GM18498 (cell line): ENCODE data around the gene C1orf141.
"Not testable (repeated sequence)": the region's sequence is repeated elsewhere in the genome, so short reads cannot be mapped to it uniquely, and the experiment has no call there.

Experiments used
- ATAC-seq: cut with Tn5 transposase; IDR thresholded peaks from one replicate; pipeline ENCODE4 v1.9.1; 2021; ENCODE audit warnings: mild to moderate bottlenecking, moderate library complexity; ENCODE audit not compliant: unreplicated experiment

The C1orf141 gene

GRCh38 chr1:67143966-67144365 is 9.2 kb upstream of the C1orf141 start:
- no peak for ATAC-seq

- ATAC-seq = no peak
These were observed 8.2 kb upstream of the C1orf141 start for GRCh38 chr1:67142931-67143330.

- ATAC-seq = not testable (repeated sequence)
These were observed 7.1 kb upstream of the C1orf141 start for GRCh38 chr1:67141832-67142231.

- ATAC-seq = no peak
These were observed 5.7 kb upstream of the C1orf141 start for GRCh38 chr1:67140460-67140859.

GRCh38 chr1:67138813-67139499 is 4.2 kb upstream of the C1orf141 start:
- ATAC-seq = no peak

GRCh38 chr1:67137307-67137753 is 2.6 kb upstream of the C1orf141 start:
- ATAC-seq = no peak

GRCh38 chr1:67135354-67135753 is 584 bp upstream of the C1orf141 start:
- ATAC-seq = no peak

GRCh38 chr1:67133177-67133576 is 1.6 kb downstream of the C1orf141 start:
- no peak for ATAC-seq

GRCh38 chr1:67130673-67131072 is 4.1 kb downstream of the C1orf141 start:
- ATAC-seq = no peak

GRCh38 chr1:67126974-67127373 is 7.8 kb downstream of the C1orf141 start:
- ATAC-seq = no peak

GRCh38 chr1:67126111-67126746 is 8.5 kb downstream of the C1orf141 start:
- ATAC-seq = no peak

GRCh38 chr1:67124455-67124854 is 10.3 kb downstream of the C1orf141 start:
- ATAC-seq = no peak

- no peak for ATAC-seq
These were observed 13.7 kb downstream of the C1orf141 start for GRCh38 chr1:67120855-67121619.

GRCh38 chr1:67118646-67119045 is 16.1 kb downstream of the C1orf141 start:
- ATAC-seq = no peak

- no peak for ATAC-seq
These were observed 16.6 kb downstream of the C1orf141 start for GRCh38 chr1:67118191-67118590.

GRCh38 chr1:67114162-67114561 is 20.6 kb downstream of the C1orf141 start:
- ATAC-seq = no peak

- ATAC-seq = peak; percentile 45
These were observed 24.4 kb downstream of the C1orf141 start for GRCh38 chr1:67110352-67110751.

- ATAC-seq = no peak
These were observed 29.3 kb downstream of the C1orf141 start for GRCh38 chr1:67105508-67105907.

GRCh38 chr1:67103548-67103947 is 31.2 kb downstream of the C1orf141 start:
- ATAC-seq = no peak

GRCh38 chr1:67100833-67101232 is 33.9 kb downstream of the C1orf141 start:
- ATAC-seq = no peak

- no peak for ATAC-seq
These were observed 37.5 kb downstream of the C1orf141 start for GRCh38 chr1:67097305-67097704.

GRCh38 chr1:67094191-67094590 is 40.6 kb downstream of the C1orf141 start:
- ATAC-seq = no peak
